Measurements from ENCODE around the gene GIMAP1. TPM values are rescaled to one million over a fixed set of nuclear protein-coding genes. Genes with fewer than 3 reads are reported as not detected.

GIMAP1 gene
- total and polyA plus RNA-seq, 2 experiments from 2014 or later = not detected

DNA sequence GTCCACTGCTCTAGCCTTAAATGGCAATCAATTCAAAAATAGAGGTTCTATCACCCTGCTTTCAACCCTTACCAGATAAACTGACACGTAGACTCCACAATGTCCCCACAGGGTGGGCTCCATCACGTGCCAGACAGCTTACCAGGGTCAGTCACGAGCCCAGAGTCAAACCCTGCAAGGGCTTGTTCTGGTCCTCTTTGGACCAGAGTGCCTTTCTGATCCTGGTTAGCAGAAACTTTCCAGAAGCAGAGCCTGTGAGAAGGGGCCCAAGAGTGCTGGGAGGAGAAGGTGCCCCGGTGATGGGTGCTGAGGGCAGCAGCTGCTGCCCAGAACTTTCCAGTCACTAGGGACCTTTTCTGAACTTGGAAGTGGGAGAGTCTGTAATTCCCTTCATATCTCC, 20.5 kb downstream of the GIMAP1 start:
- Histone ChIP-seq H3K9me2 (ENCODE audit: insufficient read depth) (no peaks in the 10 kb centered on the region), H3K4me3 (no peak overlapping the region), H3K4me2 (ENCODE audit: unreplicated experiment) (no peak overlapping the region), H4K20me1 (ENCODE audit: insufficient read depth) (no peaks in the 10 kb centered on the region), H3F3A (ENCODE audit: insufficient read depth) (no peaks in the 10 kb centered on the region), H3K4me1 (ENCODE audit: insufficient read depth) (no peaks in the 10 kb centered on the region), H3K27ac (no peak overlapping the region), H3K36me3 (ENCODE audit: low read depth) (no peaks in the 10 kb centered on the region), H2AFZ (no peak overlapping the region), H3K79me2 (ENCODE audit: insufficient read depth) (no peaks in the 10 kb centered on the region), H3K27me3 (replicated peaks; ENCODE audit: insufficient read depth) (no peaks in the 10 kb centered on the region), H3K9me3 (ENCODE audit: low read depth) (no peaks in the 10 kb centered on the region), H3K9ac (no peak overlapping the region)
- no peak for TF ChIP-seq EZH2 (IDR thresholded peaks at IDR 0.05; ENCODE audit: insufficient read depth, poor library complexity, severe bottlenecking)
- TF ChIP-seq EZH2phosphoT487 (IDR thresholded peaks at IDR 0.05; ENCODE audit: insufficient read depth, low read depth) = no peak
- no peak for DNase-seq
- in situ Hi-C loops (cut with MboI) = no loop called here
- WGBS, 2 experiments (ENCODE audit: low coverage in 1 of 2, low lambda C conversion rate in 2 of 2, missing lambda C conversion rate in 2 of 2) = 16 to 29% methylated on average over 4 of the region's 4 CpGs

DNA sequence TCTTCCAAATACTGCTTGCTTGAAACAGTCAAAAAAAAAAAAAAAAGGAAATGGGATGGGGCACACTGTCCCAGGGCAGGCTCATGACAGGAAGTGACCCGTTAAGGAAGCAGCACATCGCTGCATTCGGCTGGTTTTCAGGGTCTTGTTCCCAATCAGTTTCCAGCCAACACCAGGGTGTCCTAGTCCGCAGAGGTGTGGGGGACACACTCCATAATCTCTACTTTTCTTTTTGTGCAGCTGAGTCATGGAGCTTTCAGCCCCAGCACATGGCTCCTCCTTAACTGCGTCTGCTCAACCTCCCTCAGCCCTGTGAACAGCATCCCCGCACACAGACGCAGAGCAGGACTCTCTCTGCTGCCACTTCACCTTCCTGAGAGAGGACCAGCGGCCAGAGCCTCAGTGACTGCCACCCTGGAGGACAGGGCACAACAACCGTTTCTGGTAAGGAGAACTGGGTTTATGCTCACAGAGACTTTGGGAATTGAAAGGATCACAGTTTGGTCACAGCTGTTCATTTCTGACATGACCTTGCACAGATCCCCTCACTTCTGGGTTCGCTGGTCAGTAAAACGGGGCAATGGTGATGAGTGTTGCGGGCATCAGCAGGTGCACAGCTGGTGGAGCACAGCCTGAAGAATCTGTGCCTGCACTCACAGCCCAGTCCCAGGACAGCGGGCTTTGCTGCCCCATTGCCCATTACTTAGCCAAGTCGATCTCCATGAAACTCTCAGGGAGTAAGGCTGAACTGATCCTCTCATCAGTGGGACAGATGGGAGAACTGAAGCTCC, 21.0 kb downstream of the GIMAP1 start, which contains the start of gene GIMAP5:
Gene GIMAP5, plus strand, starts transcription at position 154 of the 791 bp plus-strand sequence. CDS start 3,467 bp downstream, outside the sequence.
- H2AFZ ChIP-seq = no peak within 1 kb of the TSS
- H3K9me3 ChIP-seq (ENCODE audit: low read depth) = no peaks in the 10 kb centered on the region
- WGBS, 2 experiments (ENCODE audit: low coverage in 1 of 2, low lambda C conversion rate in 2 of 2, missing lambda C conversion rate in 2 of 2) = 11 to 15% methylated on average over 14 of the region's 14 CpGs
- no peak within 1 kb of the TSS for H3K27ac ChIP-seq
- H3K4me2 ChIP-seq (ENCODE audit: unreplicated experiment) = no peak within 1 kb of the TSS
- H4K20me1 ChIP-seq (ENCODE audit: insufficient read depth) = no peaks in the 10 kb centered on the region
- no peaks in the 10 kb centered on the region for H3K9me2 ChIP-seq (ENCODE audit: insufficient read depth)
- no peaks in the 10 kb centered on the region for H3K27me3 ChIP-seq (replicated peaks; ENCODE audit: insufficient read depth)
- no peak for TF ChIP-seq EZH2phosphoT487 (IDR thresholded peaks at IDR 0.05; ENCODE audit: insufficient read depth, low read depth)
- TF ChIP-seq EZH2 (IDR thresholded peaks at IDR 0.05; ENCODE audit: insufficient read depth, poor library complexity, severe bottlenecking) = no peak
- DNase-seq = no peak
- H3K4me1 ChIP-seq (ENCODE audit: insufficient read depth) = no peaks in the 10 kb centered on the region
- in situ Hi-C loops (cut with MboI) = no loop called here
- H3F3A ChIP-seq (ENCODE audit: insufficient read depth) = no peaks in the 10 kb centered on the region
- H3K9ac ChIP-seq = no peak within 1 kb of the TSS
- H3K36me3 ChIP-seq (ENCODE audit: low read depth) = no peaks in the 10 kb centered on the region
- H3K79me2 ChIP-seq (ENCODE audit: insufficient read depth) = no peaks in the 10 kb centered on the region
- H3K4me3 ChIP-seq = no peak within 1 kb of the TSS

DNA sequence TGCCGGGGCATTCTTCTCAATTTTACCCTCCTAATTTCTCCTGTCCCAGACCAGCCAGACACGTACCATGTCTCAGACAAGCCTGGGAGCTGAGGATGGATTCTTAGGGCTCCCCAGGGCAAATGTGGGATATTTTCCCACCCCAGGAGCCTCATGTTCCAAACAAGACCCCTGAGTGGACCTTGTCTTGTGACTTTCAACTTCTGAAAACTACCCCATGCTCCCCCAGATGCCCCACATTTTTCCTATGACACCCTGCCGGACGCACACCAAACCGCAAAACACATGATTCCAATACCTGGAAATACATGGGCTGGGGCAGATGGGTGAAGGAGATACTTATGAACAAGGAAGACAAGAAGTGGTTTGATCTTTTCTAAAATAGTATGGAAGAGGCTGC, 21.7 kb downstream of the GIMAP1 start:
- Histone ChIP-seq H3K27me3 (replicated peaks; ENCODE audit: insufficient read depth) (no peaks in the 10 kb centered on the region), H4K20me1 (ENCODE audit: insufficient read depth) (no peaks in the 10 kb centered on the region), H3F3A (ENCODE audit: insufficient read depth) (no peaks in the 10 kb centered on the region), H3K27ac (no peak overlapping the region), H3K9me2 (ENCODE audit: insufficient read depth) (no peaks in the 10 kb centered on the region), H3K79me2 (ENCODE audit: insufficient read depth) (no peaks in the 10 kb centered on the region), H3K4me3 (no peak overlapping the region), H3K9ac (no peak overlapping the region), H2AFZ (no peak overlapping the region), H3K4me1 (ENCODE audit: insufficient read depth) (no peaks in the 10 kb centered on the region), H3K9me3 (ENCODE audit: low read depth) (no peaks in the 10 kb centered on the region), H3K36me3 (ENCODE audit: low read depth) (no peaks in the 10 kb centered on the region), H3K4me2 (ENCODE audit: unreplicated experiment) (no peak overlapping the region)
- in situ Hi-C loops (cut with MboI) = no loop called here
- no peak for DNase-seq
- WGBS, 2 experiments (ENCODE audit: low coverage in 1 of 2, low lambda C conversion rate in 2 of 2, missing lambda C conversion rate in 2 of 2) = 43 to 51% methylated on average over 5 of the region's 5 CpGs
- TF ChIP-seq EZH2 (IDR thresholded peaks at IDR 0.05; ENCODE audit: insufficient read depth, poor library complexity, severe bottlenecking) (no peak), EZH2phosphoT487 (IDR thresholded peaks at IDR 0.05; ENCODE audit: insufficient read depth, low read depth) (no peak)

DNA sequence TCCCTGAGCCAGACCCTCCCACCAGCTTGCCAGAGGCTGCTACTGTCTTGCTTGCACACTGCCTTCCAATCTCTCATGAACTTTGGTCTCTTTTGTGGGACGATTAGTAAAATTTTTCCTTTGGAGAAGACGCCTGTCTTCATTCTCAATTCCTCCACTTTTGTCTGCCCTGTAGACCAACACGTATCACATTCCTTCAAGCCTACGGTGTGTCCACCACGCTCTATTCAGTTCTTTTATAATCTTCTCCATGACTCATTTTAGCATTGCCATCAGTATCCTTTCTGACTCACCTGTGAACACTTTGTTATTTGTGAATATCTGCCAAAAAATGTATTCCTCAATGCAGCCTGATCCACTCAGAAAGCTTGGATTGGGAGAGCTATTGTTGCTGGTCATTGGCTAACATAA, 22.2 kb downstream of the GIMAP1 start:
- Histone ChIP-seq H3K27ac (no peak overlapping the region), H2AFZ (no peak overlapping the region), H3K27me3 (replicated peaks; ENCODE audit: insufficient read depth) (no peaks in the 10 kb centered on the region), H3K9ac (no peak overlapping the region), H4K20me1 (ENCODE audit: insufficient read depth) (no peaks in the 10 kb centered on the region), H3K4me2 (ENCODE audit: unreplicated experiment) (no peak overlapping the region), H3K79me2 (ENCODE audit: insufficient read depth) (no peaks in the 10 kb centered on the region), H3F3A (ENCODE audit: insufficient read depth) (no peaks in the 10 kb centered on the region), H3K36me3 (ENCODE audit: low read depth) (no peaks in the 10 kb centered on the region), H3K4me3 (no peak overlapping the region), H3K9me3 (ENCODE audit: low read depth) (no peaks in the 10 kb centered on the region), H3K9me2 (ENCODE audit: insufficient read depth) (no peaks in the 10 kb centered on the region), H3K4me1 (ENCODE audit: insufficient read depth) (no peaks in the 10 kb centered on the region)
- TF ChIP-seq EZH2phosphoT487 (IDR thresholded peaks at IDR 0.05; ENCODE audit: insufficient read depth, low read depth) (no peak), EZH2 (IDR thresholded peaks at IDR 0.05; ENCODE audit: insufficient read depth, poor library complexity, severe bottlenecking) (no peak)
- in situ Hi-C loops (cut with MboI) = no loop called here
- peak; percentile 23 for DNase-seq
- WGBS, 2 experiments (ENCODE audit: low coverage in 1 of 2, low lambda C conversion rate in 2 of 2, missing lambda C conversion rate in 2 of 2) = 52 to 55% methylated on average over 5 of the region's 5 CpGs
